Spleen (tissue), 11 donors: ENCODE measurements around the gene IFT43. TPM values are rescaled to one million over a fixed set of nuclear protein-coding genes. Genes with fewer than 3 reads are reported as not detected.

ENCODE experiments used
- DNase-seq: peaks from one replicate; pipeline ENCODE4 v3.0.0-alpha.2; 2020
- H3K27ac ChIP-seq, 8 donors: fragments of 200-600 bp; sonication (generic) in 7 of 8; 1 replicate in 4 of 8; 2 replicates in 4 of 8; pipeline versions ENCODE4 v1.5.0 to v1.8.0; 2016 to 2021; ENCODE audit warnings: inconsistent platforms in 4 of 8, mild to moderate bottlenecking in 4 of 8, moderate library complexity in 1 of 8
- H3K27me3 ChIP-seq, 7 donors: fragments of 200-600 bp; sonication (generic) in 6 of 7; replicated peaks in 1 of 7; 1 replicate in 4 of 7; 2 replicates in 3 of 7; pipeline versions ENCODE4 v1.5.0 to v1.8.0; 2016 to 2021; ENCODE audit warnings: inconsistent platforms in 3 of 7, mild to moderate bottlenecking in 1 of 7
- H3K36me3 ChIP-seq, 6 donors: fragments of 200-600 bp; sonication (generic) in 5 of 6; 1 replicate in 4 of 6; 2 replicates in 2 of 6; pipeline versions ENCODE4 v1.5.0 to v1.8.0; 2016 to 2021; ENCODE audit warnings: inconsistent platforms in 2 of 6
- H3K4me1 ChIP-seq, 6 donors: fragments of 200-600 bp; sonication (generic) in 5 of 6; 1 replicate in 3 of 6; 2 replicates in 3 of 6; pipeline versions ENCODE4 v1.5.0 to v1.8.0; 2016 to 2021; ENCODE audit warnings: inconsistent platforms in 3 of 6
- H3K4me3 ChIP-seq, 8 donors: fragments of 200-600 bp; sonication (generic) in 7 of 8; 1 replicate in 4 of 8; 2 replicates in 4 of 8; pipeline versions ENCODE4 v1.5.0 to v1.8.0; 2016 to 2021; ENCODE audit warnings: inconsistent platforms in 4 of 8, mild to moderate bottlenecking in 4 of 8, moderate library complexity in 2 of 8
- H3K9me3 ChIP-seq, 8 donors: fragments of 200-600 bp; sonication (generic) in 7 of 8; 1 replicate in 4 of 8; 2 replicates in 4 of 8; pipeline versions ENCODE4 v1.5.0 to v1.8.0; 2016 to 2021; ENCODE audit warnings: inconsistent platforms in 4 of 8
- CTCF ChIP-seq, 11 experiments: fragments of 200-600 bp in 7 of 11; fragments of 450-650 bp in 4 of 11; sonication (generic) in 4 of 11; IDR thresholded peaks in 8 of 11; conservative IDR thresholded peaks in 3 of 11; 1 replicate in 7 of 11; 2 replicates in 4 of 11; pipeline versions ENCODE4 v1.4.0 to v1.8.0; 2016 to 2021; ENCODE audit warnings: antibody characterized with exemption in 11 of 11, inconsistent platforms in 4 of 11, mild to moderate bottlenecking in 1 of 11
- POLR2A ChIP-seq, 3 donors: fragments of 450-650 bp; IDR thresholded peaks; one replicate each; pipeline ENCODE4 v1.5.1; 2017; ENCODE audit warnings: antibody characterized with exemption in 3 of 3, mild to moderate bottlenecking in 1 of 3
- POLR2AphosphoS5 ChIP-seq, 3 donors: sonication (generic); formaldehyde crosslinking; IDR thresholded peaks; one replicate each; pipeline ENCODE4 v1.5.1; 2017; ENCODE audit warnings: antibody characterized with exemption in 3 of 3
- WGBS, 5 donors: extraction: QIAGEN DNeasy Blood & Tissue Kit in 3 of 5; methylation state at CpG; one replicate each; pipeline versions ENCODE4 v1.1.5 to v1.1.7; 2013 to 2018; 5-methylcytosine and 5-hydroxymethylcytosine counted together
- intact Hi-C: fragments of 100-400 bp; cut with DNase I; formaldehyde crosslinking; loops from one replicate; pipeline ENCODE4 v1.15.0; 2023; ENCODE audit warnings: low total_unique reads
- polyA plus RNA-seq, 3 donors: library from polyadenylated mRNA; stranded (reverse); fragments of 200-250 nt; gene quantifications; one replicate each; pipeline ENCODE4 v1.2.1, GENCODE V29; 2013
- total RNA-seq, 7 donors: library from RNA; depleted of rRNA in 3 of 7; stranded (reverse); fragments of >200 nt in 3 of 7; fragmentation: NEBNext Ultra II Directional in 4 of 7; extraction: Animal tissue kit (Norgen Biotek cat#: 25700) in 4 of 7; gene quantifications; one replicate each; pipeline versions ENCODE4 v1.1.0 to v1.2.1, GENCODE V29; 2016 to 2021
- donor health status: healthy with polysubstance abuse.
- donor health status: DM: no; HTN: no; CAD: no; lungs with moderate emphysema.
- donor health status: DM: no; HTN: no; CAD: no.
- donor health status: Bipolar disorder and iron deficiency.
- donor health status: healthy.
- donor health status: DM: no; HTN: no; CAD: no.
- donor health status: DM: yes; HTN: yes; CAD: no.

IFT43 gene
- total and polyA plus RNA-seq, 10 donors = 19.8 to 39.9 (median 27.4) TPM

- no peak for DNase-seq
- H3K4me3 ChIP-seq = no peak overlapping the region
- peaks cover 0 to 20% (median 17%) of the 10 kb centered on the region in 8 donors for H3K9me3 ChIP-seq
- peaks cover 0 to 71% (median 21%) of the 10 kb centered on the region in 6 donors for H3K36me3 ChIP-seq
- H3K27me3 ChIP-seq = no peaks in the 10 kb centered on the region
- no peak overlapping the region for H3K27ac ChIP-seq
- TF ChIP-seq POLR2A (IDR thresholded peaks at IDR 0.05) (no peak), CTCF (IDR thresholded peaks at IDR 0.05 in 8 of 11, conservative IDR thresholded peaks at IDR 0.05 in 3 of 11) (no peak), POLR2AphosphoS5 (IDR thresholded peaks at IDR 0.05) (no peak)
- 59 to 76% (median 61%) methylated on average over 1 of the region's 1 CpG for WGBS, 5 donors
- no peaks in the 10 kb centered on the region for H3K4me1 ChIP-seq
- intact Hi-C loops = no loop called here
Measured at GRCh38 chr14:76023757-76024156, 38.2 kb downstream of the IFT43 start.

GRCh38 chr14:76024211-76024907, 38.8 kb downstream of the IFT43 start:
- H3K9me3 ChIP-seq = peaks cover 0 to 19% (median 11%) of the 10 kb centered on the region in 8 donors
- no peak for TF ChIP-seq CTCF (IDR thresholded peaks at IDR 0.05 in 8 of 11, conservative IDR thresholded peaks at IDR 0.05 in 3 of 11)
- TF ChIP-seq POLR2A (IDR thresholded peaks at IDR 0.05) = no peak
- no peak for TF ChIP-seq POLR2AphosphoS5 (IDR thresholded peaks at IDR 0.05)
- H3K36me3 ChIP-seq = peaks cover 0 to 68% (median 19%) of the 10 kb centered on the region in 6 donors
- no peak overlapping the region for H3K4me3 ChIP-seq
- no peaks in the 10 kb centered on the region for H3K27me3 ChIP-seq
- no peak for DNase-seq
- H3K4me1 ChIP-seq = no peaks in the 10 kb centered on the region
- intact Hi-C loops = no loop called here
- WGBS, 5 donors = 87 to 93% (median 92%) methylated on average over 4 of the region's 4 CpGs
- no peak overlapping the region for H3K27ac ChIP-seq

GRCh38 chr14:76034566-76034965, 49.0 kb downstream of the IFT43 start:
- DNase-seq = no peak
- intact Hi-C loops = no loop called here
- TF ChIP-seq CTCF (IDR thresholded peaks at IDR 0.05 in 8 of 11, conservative IDR thresholded peaks at IDR 0.05 in 3 of 11) (no peak), POLR2AphosphoS5 (IDR thresholded peaks at IDR 0.05) (no peak), POLR2A (IDR thresholded peaks at IDR 0.05) (no peak)
- no peaks in the 10 kb centered on the region for H3K4me1 ChIP-seq
- no peaks in the 10 kb centered on the region for H3K27me3 ChIP-seq
- WGBS, 5 donors = 91 to 99% (median 95%) methylated on average over 3 of the region's 3 CpGs
- H3K9me3 ChIP-seq = no peaks in the 10 kb centered on the region
- peaks cover 0 to 40% (median 5%) of the 10 kb centered on the region in 6 donors for H3K36me3 ChIP-seq
- no peak overlapping the region for H3K27ac ChIP-seq
- H3K4me3 ChIP-seq = no peak overlapping the region

- 81 to 92% (median 88%) methylated on average over 3 of the region's 3 CpGs for WGBS, 5 donors
- TF ChIP-seq POLR2A (IDR thresholded peaks at IDR 0.05) = no peak
- no peak for TF ChIP-seq CTCF (IDR thresholded peaks at IDR 0.05 in 8 of 11, conservative IDR thresholded peaks at IDR 0.05 in 3 of 11)
- TF ChIP-seq POLR2AphosphoS5 (IDR thresholded peaks at IDR 0.05) = no peak
Measured at GRCh38 chr14:76040704-76041103, 55.1 kb downstream of the IFT43 start.

More at GRCh38 chr14:76040704-76041103, 55.1 kb downstream of the IFT43 start:
- H3K9me3 ChIP-seq = no peaks in the 10 kb centered on the region
- no peaks in the 10 kb centered on the region for H3K27me3 ChIP-seq
- H3K4me3 ChIP-seq = no peak overlapping the region
- intact Hi-C loops = no loop called here
- H3K36me3 ChIP-seq = peaks cover 0 to 17% (median 0%) of the 10 kb centered on the region in 6 donors
- H3K4me1 ChIP-seq = no peaks in the 10 kb centered on the region
- no peak for DNase-seq
- no peak overlapping the region for H3K27ac ChIP-seq
